Measurements from ENCODE around the gene TOP3B.

Gene TOP3B

GRCh38 chr22:22022255-22022840 lies 39.8 kb upstream of the TOP3B start:
- peaks cover 2% of the 10 kb centered on the region for H3K27me3 ChIP-seq (ENCODE audit: control insufficient read depth, insufficient read depth, low read length)
- no peak for DNase-seq (ENCODE audit: low read depth, low spot score)
- H3K27ac ChIP-seq (ENCODE audit: low read length), result no peak overlapping the region
- no peaks in the 10 kb centered on the region for H3K9me3 ChIP-seq (ENCODE audit: control insufficient read depth, insufficient read depth, low read length)
- H3K4me3 ChIP-seq (ENCODE audit: low read length), result no peak overlapping the region
- no CpG with 5 or more reads among the region's 5 CpGs for WGBS (ENCODE audit: insufficient coverage, insufficient read length)
- H3K4me1 ChIP-seq (ENCODE audit: control insufficient read depth, insufficient read depth, low read length), result peaks cover 3% of the 10 kb centered on the region; the same call in 1 of the 2 replicates
- no peaks in the 10 kb centered on the region; the same call in 1 of the 2 replicates for H3K36me3 ChIP-seq (ENCODE audit: control insufficient read depth, insufficient read depth, low read length)

- no peak for DNase-seq (ENCODE audit: low read depth, low spot score)
- Histone ChIP-seq H3K4me1 (ENCODE audit: control insufficient read depth, insufficient read depth, low read length) (peaks cover 3% of the 10 kb centered on the region; the same call in 1 of the 2 replicates), H3K4me3 (ENCODE audit: low read length) (no peak overlapping the region), H3K9me3 (ENCODE audit: control insufficient read depth, insufficient read depth, low read length) (no peaks in the 10 kb centered on the region), H3K27ac (ENCODE audit: low read length) (no peak overlapping the region), H3K27me3 (ENCODE audit: control insufficient read depth, insufficient read depth, low read length) (peaks cover 2% of the 10 kb centered on the region), H3K36me3 (ENCODE audit: control insufficient read depth, insufficient read depth, low read length) (no peaks in the 10 kb centered on the region; the same call in 1 of the 2 replicates)
- WGBS (ENCODE audit: insufficient coverage, insufficient read length), result no CpG with 5 or more reads among the region's 1 CpG
Observed at GRCh38 chr22:22021162-22021750, 38.7 kb upstream of the TOP3B start.

GRCh38 chr22:22020425-22020852 lies 37.9 kb upstream of the TOP3B start:
- WGBS (ENCODE audit: insufficient coverage, insufficient read length), result no CpG with 5 or more reads among the region's 2 CpGs
- H3K27me3 ChIP-seq (ENCODE audit: control insufficient read depth, insufficient read depth, low read length), result peaks cover 2% of the 10 kb centered on the region
- no peak for DNase-seq (ENCODE audit: low read depth, low spot score)
- no peak overlapping the region for H3K27ac ChIP-seq (ENCODE audit: low read length)
- no peaks in the 10 kb centered on the region for H3K36me3 ChIP-seq (ENCODE audit: control insufficient read depth, insufficient read depth, low read length)
- no peaks in the 10 kb centered on the region; the same call in 1 of the 2 replicates for H3K4me1 ChIP-seq (ENCODE audit: control insufficient read depth, insufficient read depth, low read length)
- no peak overlapping the region for H3K4me3 ChIP-seq (ENCODE audit: low read length)
- no peaks in the 10 kb centered on the region for H3K9me3 ChIP-seq (ENCODE audit: control insufficient read depth, insufficient read depth, low read length)

- H3K27me3 ChIP-seq (ENCODE audit: control insufficient read depth, insufficient read depth, low read length), result peaks cover 2% of the 10 kb centered on the region
- H3K4me1 ChIP-seq (ENCODE audit: control insufficient read depth, insufficient read depth, low read length), result no peaks in the 10 kb centered on the region
- no CpG with 5 or more reads among the region's 7 CpGs for WGBS (ENCODE audit: insufficient coverage, insufficient read length)
- H3K9me3 ChIP-seq (ENCODE audit: control insufficient read depth, insufficient read depth, low read length), result no peaks in the 10 kb centered on the region
- no peak overlapping the region for H3K27ac ChIP-seq (ENCODE audit: low read length)
- DNase-seq (ENCODE audit: low read depth, low spot score), result no peak
- H3K36me3 ChIP-seq (ENCODE audit: control insufficient read depth, insufficient read depth, low read length), result no peaks in the 10 kb centered on the region
- H3K4me3 ChIP-seq (ENCODE audit: low read length), result no peak overlapping the region
Observed at GRCh38 chr22:22019659-22020424, 37.3 kb upstream of the TOP3B start.

- Histone ChIP-seq H3K9me3 (ENCODE audit: control insufficient read depth, insufficient read depth, low read length) (no peaks in the 10 kb centered on the region), H3K27me3 (ENCODE audit: control insufficient read depth, insufficient read depth, low read length) (peaks cover 2% of the 10 kb centered on the region), H3K36me3 (ENCODE audit: control insufficient read depth, insufficient read depth, low read length) (no peaks in the 10 kb centered on the region), H3K27ac (ENCODE audit: low read length) (no peak overlapping the region), H3K4me1 (ENCODE audit: control insufficient read depth, insufficient read depth, low read length) (no peaks in the 10 kb centered on the region), H3K4me3 (ENCODE audit: low read length) (no peak overlapping the region)
- WGBS (ENCODE audit: insufficient coverage, insufficient read length), result no CpG with 5 or more reads among the region's 10 CpGs
- no peak for DNase-seq (ENCODE audit: low read depth, low spot score)
Observed at GRCh38 chr22:22018825-22019658, 36.5 kb upstream of the TOP3B start.

- no peak for DNase-seq (ENCODE audit: low read depth, low spot score)
- H3K4me1 ChIP-seq (ENCODE audit: control insufficient read depth, insufficient read depth, low read length), result no peaks in the 10 kb centered on the region
- H3K4me3 ChIP-seq (ENCODE audit: low read length), result no peak overlapping the region
- H3K27ac ChIP-seq (ENCODE audit: low read length), result no peak overlapping the region
- no peaks in the 10 kb centered on the region for H3K36me3 ChIP-seq (ENCODE audit: control insufficient read depth, insufficient read depth, low read length)
- no peaks in the 10 kb centered on the region for H3K9me3 ChIP-seq (ENCODE audit: control insufficient read depth, insufficient read depth, low read length)
- H3K27me3 ChIP-seq (ENCODE audit: control insufficient read depth, insufficient read depth, low read length), result peaks cover 3% of the 10 kb centered on the region
- WGBS (ENCODE audit: insufficient coverage, insufficient read length), result no CpG with 5 or more reads among the region's 3 CpGs
Observed at GRCh38 chr22:22015631-22016030, 33.0 kb upstream of the TOP3B start.

- H3K27ac ChIP-seq (ENCODE audit: low read length), result no peak overlapping the region
- DNase-seq (ENCODE audit: low read depth, low spot score), result no peak
- peaks cover 11% of the 10 kb centered on the region; the same call in 1 of the 2 replicates for H3K27me3 ChIP-seq (ENCODE audit: control insufficient read depth, insufficient read depth, low read length)
- H3K9me3 ChIP-seq (ENCODE audit: control insufficient read depth, insufficient read depth, low read length), result no peaks in the 10 kb centered on the region
- no peaks in the 10 kb centered on the region for H3K4me1 ChIP-seq (ENCODE audit: control insufficient read depth, insufficient read depth, low read length)
- H3K36me3 ChIP-seq (ENCODE audit: control insufficient read depth, insufficient read depth, low read length), result no peaks in the 10 kb centered on the region
- WGBS (ENCODE audit: insufficient coverage, insufficient read length), result no CpG with 5 or more reads among the region's 9 CpGs
- H3K4me3 ChIP-seq (ENCODE audit: low read length), result no peak overlapping the region
Observed at GRCh38 chr22:22014285-22014659, 31.7 kb upstream of the TOP3B start.

- Histone ChIP-seq H3K9me3 (ENCODE audit: control insufficient read depth, insufficient read depth, low read length) (no peaks in the 10 kb centered on the region), H3K4me3 (ENCODE audit: low read length) (no peak overlapping the region), H3K27ac (ENCODE audit: low read length) (no peak overlapping the region), H3K36me3 (ENCODE audit: control insufficient read depth, insufficient read depth, low read length) (no peaks in the 10 kb centered on the region), H3K4me1 (ENCODE audit: control insufficient read depth, insufficient read depth, low read length) (no peaks in the 10 kb centered on the region), H3K27me3 (ENCODE audit: control insufficient read depth, insufficient read depth, low read length) (peaks cover 12% of the 10 kb centered on the region; the same call in 1 of the 2 replicates)
- no peak for DNase-seq (ENCODE audit: low read depth, low spot score)
- no CpG with 5 or more reads among the region's 7 CpGs for WGBS (ENCODE audit: insufficient coverage, insufficient read length)
Observed at GRCh38 chr22:22013559-22014284, 31.1 kb upstream of the TOP3B start.

- peaks cover 12% of the 10 kb centered on the region; the same call in 1 of the 2 replicates for H3K27me3 ChIP-seq (ENCODE audit: control insufficient read depth, insufficient read depth, low read length)
- no CpG with 5 or more reads among the region's 1 CpG for WGBS (ENCODE audit: insufficient coverage, insufficient read length)
- no peaks in the 10 kb centered on the region for H3K4me1 ChIP-seq (ENCODE audit: control insufficient read depth, insufficient read depth, low read length)
- H3K4me3 ChIP-seq (ENCODE audit: low read length), result no peak overlapping the region
- DNase-seq (ENCODE audit: low read depth, low spot score), result no peak
- no peaks in the 10 kb centered on the region for H3K36me3 ChIP-seq (ENCODE audit: control insufficient read depth, insufficient read depth, low read length)
- H3K9me3 ChIP-seq (ENCODE audit: control insufficient read depth, insufficient read depth, low read length), result no peaks in the 10 kb centered on the region
- H3K27ac ChIP-seq (ENCODE audit: low read length), result no peak overlapping the region
Observed at GRCh38 chr22:22011964-22012363, 29.4 kb upstream of the TOP3B start.

All from iPS DF 6.9 (cell line).